Astrocyte of the spinal cord (primary cell): ENCODE results near the gene IL1RAPL2.
"Not testable (repeated sequence)": the region's sequence is repeated elsewhere in the genome, so short reads cannot be mapped to it uniquely, and the experiment has no call there.

Experiments
- DNase-seq: peaks from one replicate; pipeline ENCODE4 v3.0.0; 2011; ENCODE audit warnings: low read depth, low spot score
- H3K4me3 ChIP-seq: 2 replicates; pipeline ENCODE4 v1.5.1; 2011; ENCODE audit warnings: low read depth, mild to moderate bottlenecking, low read length, moderate library complexity
- in situ Hi-C: cut with HindIII; loops from 2 replicates; pipeline ENCODE4 v1.10.0; 2017; ENCODE audit warnings: low sequenced_read_pairs
- TF ChIP-seq, protein P1 (sequence below): IDR thresholded peaks from 2 replicates; pipeline ENCODE4 v1.5.1; 2012; ENCODE audit warnings: low read depth, mild to moderate bottlenecking, low read length, inconsistent platforms

IL1RAPL2 gene

DNA sequence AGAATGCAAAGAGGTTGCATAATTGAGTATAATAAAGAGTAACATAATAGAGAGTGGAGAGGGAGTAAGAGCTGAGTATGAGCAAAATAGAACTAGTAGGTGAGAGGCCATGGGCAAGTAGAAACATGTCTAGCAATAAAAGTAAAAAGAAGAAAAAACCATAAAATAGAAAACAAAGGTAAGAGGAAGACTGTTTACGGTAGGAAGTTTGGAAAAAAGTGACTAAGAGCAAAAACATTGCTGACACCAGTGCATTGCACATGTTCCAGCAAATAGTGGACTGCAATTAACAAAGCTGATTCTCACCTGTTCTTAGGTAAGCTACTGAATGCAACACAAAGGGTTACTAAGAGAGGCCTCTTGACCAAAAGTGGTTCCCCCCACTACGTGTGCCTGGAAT, 451.6 kb downstream of the IL1RAPL2 start:
- TF ChIP-seq, protein P1, sequence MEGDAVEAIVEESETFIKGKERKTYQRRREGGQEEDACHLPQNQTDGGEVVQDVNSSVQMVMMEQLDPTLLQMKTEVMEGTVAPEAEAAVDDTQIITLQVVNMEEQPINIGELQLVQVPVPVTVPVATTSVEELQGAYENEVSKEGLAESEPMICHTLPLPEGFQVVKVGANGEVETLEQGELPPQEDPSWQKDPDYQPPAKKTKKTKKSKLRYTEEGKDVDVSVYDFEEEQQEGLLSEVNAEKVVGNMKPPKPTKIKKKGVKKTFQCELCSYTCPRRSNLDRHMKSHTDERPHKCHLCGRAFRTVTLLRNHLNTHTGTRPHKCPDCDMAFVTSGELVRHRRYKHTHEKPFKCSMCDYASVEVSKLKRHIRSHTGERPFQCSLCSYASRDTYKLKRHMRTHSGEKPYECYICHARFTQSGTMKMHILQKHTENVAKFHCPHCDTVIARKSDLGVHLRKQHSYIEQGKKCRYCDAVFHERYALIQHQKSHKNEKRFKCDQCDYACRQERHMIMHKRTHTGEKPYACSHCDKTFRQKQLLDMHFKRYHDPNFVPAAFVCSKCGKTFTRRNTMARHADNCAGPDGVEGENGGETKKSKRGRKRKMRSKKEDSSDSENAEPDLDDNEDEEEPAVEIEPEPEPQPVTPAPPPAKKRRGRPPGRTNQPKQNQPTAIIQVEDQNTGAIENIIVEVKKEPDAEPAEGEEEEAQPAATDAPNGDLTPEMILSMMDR, result no peak
- in situ Hi-C loops, result no loop called here
- no peak for DNase-seq
- H3K4me3 ChIP-seq, result no peak overlapping the region

DNA sequence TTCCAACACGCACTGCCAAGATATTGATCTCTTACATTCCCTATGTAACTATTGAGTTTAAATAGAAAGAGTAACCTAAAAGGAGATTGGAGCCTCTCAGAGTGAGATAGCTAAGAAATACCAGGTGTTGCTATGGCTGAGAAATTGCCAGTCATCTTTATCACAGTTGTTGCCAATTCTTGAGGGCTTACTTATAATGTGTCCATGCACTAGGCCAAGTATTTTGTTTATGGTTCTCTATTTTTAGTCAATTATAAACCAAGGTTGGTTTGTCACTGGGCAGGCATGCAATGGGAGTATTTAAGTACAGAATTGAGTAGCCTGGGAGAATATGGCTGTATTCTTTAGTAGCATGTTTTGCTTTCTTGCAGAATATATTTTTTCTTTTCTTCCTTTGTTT, 452.9 kb downstream of the IL1RAPL2 start:
- H3K4me3 ChIP-seq, result no peak overlapping the region
- TF ChIP-seq, protein P1, result no peak
- DNase-seq, result no peak
- in situ Hi-C loops, result no loop called here

DNA sequence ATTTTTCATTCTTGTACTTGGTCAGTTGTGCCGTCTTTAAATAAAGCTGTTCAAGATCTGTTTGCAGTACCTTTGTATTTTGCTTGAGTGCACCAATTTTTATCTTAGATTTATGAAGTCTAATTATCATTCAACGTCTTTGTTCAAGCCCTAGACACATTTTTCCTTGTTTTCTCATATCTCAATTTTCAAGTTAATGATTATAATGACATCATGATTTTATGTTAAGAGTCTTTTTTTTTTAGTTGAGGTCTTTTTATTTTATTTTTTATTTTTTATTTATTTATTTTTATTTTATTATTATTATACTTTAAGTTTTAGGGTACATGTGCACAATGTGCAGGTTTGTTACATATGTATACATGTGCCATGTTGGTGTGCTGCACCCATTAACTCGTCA, 463.0 kb downstream of the IL1RAPL2 start:
- in situ Hi-C loops, DNase-seq, H3K4me3 ChIP-seq: not testable (repeated sequence)

GRCh38 chrX:105038672-105039328, 472.8 kb downstream of the IL1RAPL2 start:
- DNase-seq, result no peak
- in situ Hi-C loops, result no loop called here
- TF ChIP-seq, protein P1, result no peak
- H3K4me3 ChIP-seq, result no peak overlapping the region

DNA sequence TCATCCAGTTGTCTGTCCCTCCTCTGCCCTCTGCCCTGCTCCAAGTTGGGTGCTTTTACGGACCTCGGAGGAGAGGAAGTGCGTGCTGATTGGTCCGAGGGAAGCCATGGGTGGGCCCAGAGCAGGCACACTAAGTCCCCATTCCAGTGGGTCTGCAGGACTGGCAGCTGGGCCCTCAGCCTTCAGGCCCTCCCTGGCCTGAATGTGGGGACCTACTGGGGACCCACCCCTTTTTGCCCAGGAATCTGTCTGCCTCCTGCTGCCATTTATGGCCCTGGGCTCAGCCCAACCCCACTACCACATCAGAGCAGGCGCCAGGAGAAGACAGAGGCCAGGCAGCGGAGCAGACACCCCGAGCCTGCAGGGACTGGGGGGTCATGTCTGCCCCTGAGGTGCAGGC, 484.9 kb downstream of the IL1RAPL2 start:
- no peak overlapping the region for H3K4me3 ChIP-seq
- in situ Hi-C loops, result no loop called here
- no peak for DNase-seq
- TF ChIP-seq, protein P1, result no peak

GRCh38 chrX:105051364-105051763, 485.4 kb downstream of the IL1RAPL2 start:
- no peak overlapping the region for H3K4me3 ChIP-seq
- in situ Hi-C loops, result no loop called here
- no peak for DNase-seq
- TF ChIP-seq, protein P1, result no peak

DNA sequence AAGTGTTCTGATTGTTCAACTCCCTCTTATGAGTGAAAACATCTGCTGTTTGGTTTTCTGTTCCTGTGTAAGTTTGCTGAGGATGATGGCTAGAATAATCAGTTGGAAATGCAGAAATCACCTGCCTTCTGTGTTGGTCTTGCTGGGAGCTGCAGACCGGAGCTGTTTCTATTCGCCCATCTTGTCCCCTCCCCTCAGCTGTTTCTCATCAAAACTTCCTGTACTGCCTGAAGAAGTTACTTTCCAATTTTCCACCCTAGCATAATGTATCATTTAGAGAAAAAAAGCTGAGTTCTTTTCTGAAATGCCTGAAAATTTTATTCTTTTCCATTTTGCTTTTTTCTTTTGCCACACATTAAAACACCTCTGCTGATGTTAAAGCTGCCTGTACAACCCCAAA, 486.9 kb downstream of the IL1RAPL2 start:
- no peak for DNase-seq
- no peak overlapping the region for H3K4me3 ChIP-seq
- in situ Hi-C loops, result no loop called here
- TF ChIP-seq, protein P1, result no peak
